Esophagus muscularis mucosa (tissue), 4 donors: ENCODE data around the gene ZNF747. TPM values are rescaled to one million over a fixed set of nuclear protein-coding genes. Genes with fewer than 3 reads are reported as not detected.
"Not testable (repeated sequence)": the region's sequence is repeated elsewhere in the genome, so short reads cannot be mapped to it uniquely, and the experiment has no call there.

Experiments
- DNase-seq: peaks from one replicate; pipeline ENCODE4 v3.0.0-alpha.2; 2017; ENCODE audit errors: extremely low spot score
- H3K27ac ChIP-seq, 4 donors: fragments of 200-600 bp; sonication (generic); replicated peaks in 1 of 4; 1 replicate in 3 of 4; 2 replicates in 1 of 4; pipeline ENCODE4 v1.5.1; 2016 to 2019; ENCODE audit warnings: mild to moderate bottlenecking in 1 of 4
- H3K27me3 ChIP-seq, 4 donors: fragments of 200-600 bp; sonication (generic); one replicate each; pipeline versions ENCODE4 v1.5.1 to v1.6.0; 2016 to 2019
- H3K36me3 ChIP-seq, 4 donors: fragments of 200-600 bp; sonication (generic); one replicate each; pipeline ENCODE4 v1.5.1; 2016 to 2019
- H3K4me1 ChIP-seq, 4 donors: fragments of 200-600 bp; sonication (generic); one replicate each; pipeline ENCODE4 v1.5.1; 2016 to 2019
- H3K4me3 ChIP-seq, 4 donors: fragments of 200-600 bp; sonication (generic); 1 replicate in 2 of 4; 2 replicates in 2 of 4; pipeline ENCODE4 v1.5.1; 2016 to 2019; ENCODE audit warnings: mild to moderate bottlenecking in 4 of 4, moderate library complexity in 1 of 4
- H3K9me3 ChIP-seq, 4 donors: fragments of 200-600 bp; sonication (generic); 1 replicate in 3 of 4; 2 replicates in 1 of 4; pipeline ENCODE4 v1.5.1; 2016 to 2019
- CTCF ChIP-seq, 3 experiments: fragments of 200-600 bp in 2 of 3; fragments of 450-650 bp in 1 of 3; sonication (generic) in 2 of 3; IDR thresholded peaks; one replicate each; pipeline ENCODE4 v1.5.1; 2017 to 2019; ENCODE audit warnings: antibody characterized with exemption in 3 of 3, mild to moderate bottlenecking in 2 of 3, moderate library complexity in 1 of 3
- EP300 ChIP-seq: sonication (generic); formaldehyde crosslinking; IDR thresholded peaks from one replicate; pipeline ENCODE4 v1.6.1; 2017; ENCODE audit warnings: antibody characterized with exemption
- POLR2A ChIP-seq: fragments of 450-650 bp; IDR thresholded peaks from one replicate; pipeline ENCODE4 v1.6.1; 2017; ENCODE audit warnings: antibody characterized with exemption, moderate library complexity, mild to moderate bottlenecking, low read depth
- POLR2AphosphoS5 ChIP-seq, 2 donors: sonication (generic); formaldehyde crosslinking; IDR thresholded peaks; one replicate each; pipeline ENCODE4 v1.6.1; 2017; ENCODE audit warnings: antibody characterized with exemption in 2 of 2
- WGBS: methylation state at CpG from one replicate; pipeline ENCODE4 v1.1.5; 2018; 5-methylcytosine and 5-hydroxymethylcytosine counted together
- intact Hi-C: fragments of 100-400 bp; cut with DNase I; formaldehyde crosslinking; loops from one replicate; pipeline ENCODE4 v1.15.1; 2023
- total RNA-seq, 4 donors: library from RNA; depleted of rRNA; stranded (reverse); fragments of >200 nt; gene quantifications; one replicate each; pipeline versions ENCODE4 v1.1.0 to v1.2.1, GENCODE V29; 2016

The ZNF747 gene
- total RNA-seq, 4 donors from 2014 or later: 15.2 to 29.6 (median 22.3) TPM

- Histone ChIP-seq H3K27ac (no peak overlapping the region), H3K9me3 (no peaks in the 10 kb centered on the region), H3K36me3 (no peaks in the 10 kb centered on the region), H3K4me1 (peaks cover 10 to 43% (median 17%) of the 10 kb centered on the region in 4 donors), H3K27me3 (no peaks in the 10 kb centered on the region), H3K4me3 (no peak overlapping the region)
- 92% methylated on average over 2 of the region's 8 CpGs for WGBS
- intact Hi-C loops: no loop called here
- no peak for DNase-seq
- TF ChIP-seq POLR2A (no peak), EP300 (no peak), POLR2AphosphoS5 (IDR thresholded peaks at IDR 0.05) (no peak), CTCF (IDR thresholded peaks at IDR 0.05) (no peak)
These were observed 4.6 kb upstream of the ZNF747 start for GRCh38 chr16:30539000-30539964.

DNA sequence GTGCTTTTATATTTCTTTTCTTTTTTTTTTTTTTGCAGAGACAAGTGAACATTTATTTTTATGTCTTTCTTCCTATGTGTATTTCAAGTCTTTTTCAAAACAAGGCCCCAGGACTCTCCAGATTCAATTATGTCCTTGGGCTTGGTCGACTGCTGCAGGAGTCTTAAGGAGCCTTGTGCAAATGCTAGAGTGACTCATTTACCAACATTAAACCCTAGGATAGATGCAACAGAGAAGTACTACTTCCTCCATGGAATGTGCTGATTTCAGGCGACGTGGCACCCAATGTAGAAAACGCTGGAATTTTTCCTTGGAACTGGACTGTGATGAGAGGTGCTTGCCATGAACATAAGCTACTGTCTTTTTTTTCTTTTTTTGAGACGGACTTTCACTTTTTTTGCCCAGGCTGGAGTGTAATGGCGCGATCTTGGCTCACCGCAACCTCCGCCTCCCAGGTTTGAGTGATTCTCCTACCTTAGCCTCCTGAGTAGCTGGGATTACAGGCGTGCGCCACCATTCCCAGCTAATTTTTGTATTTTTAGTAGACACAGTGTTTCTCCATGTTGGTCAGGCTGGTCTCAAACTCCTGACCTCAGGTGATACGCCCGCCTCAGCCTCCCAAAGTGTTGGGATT is 1.9 kb upstream of the ZNF747 start:
- intact Hi-C loops, H3K9me3 ChIP-seq, H3K27me3 ChIP-seq, DNase-seq, H3K4me3 ChIP-seq: not testable (repeated sequence)
- H3K36me3 ChIP-seq: peaks cover 6 to 17% (median 16%) of the 10 kb centered on the region in 4 donors
- peaks cover 34 to 51% (median 36%) of the 10 kb centered on the region in 4 donors for H3K4me1 ChIP-seq
- WGBS: 93% methylated on average over 13 of the region's 13 CpGs
- H3K27ac ChIP-seq: peak overlapping the region in 1 of 4 donors; percentile 89

DNA sequence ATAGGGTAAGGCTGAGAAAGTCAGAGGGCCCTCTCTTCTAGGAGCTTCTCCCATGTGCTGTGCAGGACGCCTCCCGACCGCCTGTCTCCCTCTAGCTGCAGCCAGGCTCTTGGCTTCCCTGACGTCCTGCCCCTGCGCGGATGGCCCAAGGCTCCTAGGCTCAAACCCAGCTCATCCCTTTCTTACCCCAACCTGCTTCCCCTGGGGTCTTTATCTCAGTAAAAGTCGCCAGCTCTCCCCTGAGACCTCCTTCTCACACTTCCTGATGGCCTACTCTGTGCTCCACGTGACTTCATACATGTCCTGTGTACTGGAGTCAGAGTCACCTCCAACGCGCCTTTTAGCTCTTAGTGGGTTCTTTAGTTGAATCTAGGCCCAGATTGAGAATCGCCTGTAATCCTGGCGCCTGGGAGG is 1.1 kb upstream of the ZNF747 start:
- 35% methylated on average over 12 of the region's 12 CpGs for WGBS
- intact Hi-C loops: loop anchor here (1.0 kb wide), 1 partner anchor 23 kb away; the partner anchor contains the start of gene ZNF764
- peaks cover 34 to 44% (median 35%) of the 10 kb centered on the region in 4 donors for H3K4me1 ChIP-seq
- DNase-seq: no peak
- H3K27ac ChIP-seq: peak overlapping the region; percentile 89 to 94 (median 93)
- H3K9me3 ChIP-seq: no peaks in the 10 kb centered on the region
- peak overlapping the region; percentile 68 to 74 (median 72) for H3K4me3 ChIP-seq
- no peaks in the 10 kb centered on the region for H3K27me3 ChIP-seq
- TF ChIP-seq POLR2A (no peak), CTCF (IDR thresholded peaks at IDR 0.05) (peak; percentile 55 to 66 (median 64)), POLR2AphosphoS5 (IDR thresholded peaks at IDR 0.05) (peak in 1 of 2 donors; percentile 43), EP300 (no peak)
- H3K36me3 ChIP-seq: peaks cover 6 to 24% (median 22%) of the 10 kb centered on the region in 4 donors

DNA sequence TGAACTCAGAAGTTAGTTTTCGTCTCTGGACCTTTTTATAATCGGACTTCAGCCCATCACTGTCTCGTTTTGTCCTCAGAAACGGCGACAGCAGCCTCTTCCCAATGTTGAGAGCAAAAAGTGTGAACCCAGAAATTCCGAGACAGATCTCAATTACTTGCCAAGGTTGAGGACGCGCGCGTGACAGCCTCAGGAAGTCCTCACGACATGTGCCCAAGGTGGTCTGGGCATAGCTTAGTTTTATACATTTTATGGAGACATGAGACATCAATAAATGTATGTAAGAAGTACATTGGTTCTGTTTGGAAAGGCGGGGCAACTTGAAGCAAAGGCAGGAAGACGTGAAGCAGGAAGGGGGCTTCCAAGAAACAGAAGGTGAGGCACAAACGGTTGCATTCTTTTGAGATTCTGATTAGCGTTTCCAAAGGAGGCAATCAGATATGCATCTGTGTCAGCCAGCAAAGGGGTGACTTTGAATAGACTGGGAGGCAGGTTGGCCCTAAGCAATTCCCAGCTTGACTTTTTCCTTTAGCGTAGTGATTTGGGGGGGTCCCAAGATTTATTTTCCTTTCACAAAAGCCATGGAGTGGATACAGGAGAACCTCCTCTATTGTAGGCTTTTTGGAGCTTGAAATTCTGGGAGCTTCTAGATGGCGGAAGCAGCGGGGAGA is 583 bp upstream of the ZNF747 start:
- intact Hi-C loops: loop anchor here (1.0 kb wide), 1 partner anchor 23 kb away; the partner anchor contains the start of gene ZNF764
- Histone ChIP-seq H3K4me3 (peak overlapping the region; percentile 68 to 74 (median 72)), H3K4me1 (peaks cover 34 to 38% (median 35%) of the 10 kb centered on the region in 4 donors), H3K9me3 (no peaks in the 10 kb centered on the region), H3K27ac (peak overlapping the region; percentile 89 to 94 (median 93)), H3K27me3 (no peaks in the 10 kb centered on the region), H3K36me3 (peaks cover 6 to 30% (median 23%) of the 10 kb centered on the region in 4 donors)
- TF ChIP-seq POLR2AphosphoS5 (IDR thresholded peaks at IDR 0.05) (no peak), POLR2A (no peak), CTCF (IDR thresholded peaks at IDR 0.05) (no peak), EP300 (no peak)
- DNase-seq: no peak
- 5% methylated on average over 18 of the region's 18 CpGs for WGBS
